Activated CD8-positive, alpha-beta T cell treated with anti-CD3 and anti-CD28 coated beads for 36 hours (primary cell): ENCODE results near the gene TST. TPM values are rescaled to one million over a fixed set of nuclear protein-coding genes. Genes with fewer than 3 reads are reported as not detected.

ENCODE experiments used
- ATAC-seq: fragments of 200-7000 bp; cut with Tn5 transposase; one replicate; pipeline ENCODE4 v1.10.0; 2021; ENCODE audit warnings: mild to moderate bottlenecking, moderate library complexity
- CTCF ChIA-PET: fragments of 350-600 bp; sonication (Branson Sonifier 250); formaldehyde crosslinking; loops from one replicate; lab custom pipeline; 2021; ENCODE audit warnings: antibody characterized with exemption; lab: Charles Lee
- POLR2A ChIA-PET: fragments of 350-600 bp; sonication (Branson Sonifier 250); formaldehyde crosslinking; loops from one replicate; lab custom pipeline; 2021; ENCODE audit warnings: antibody characterized with exemption; lab: Charles Lee
- DNase-seq: peaks from one replicate; pipeline ENCODE4 v3.0.0-alpha.2; 2020
- H3K27ac Mint-ChIP-seq: one replicate; pipeline ENCODE4 v1.8.0; 2021; ENCODE audit warnings: mild to moderate bottlenecking, mixed read lengths
- H3K27me3 Mint-ChIP-seq: one replicate; pipeline ENCODE4 v1.8.0; 2021; ENCODE audit warnings: mixed read lengths
- H3K36me3 Mint-ChIP-seq: one replicate; pipeline ENCODE4 v1.8.0; 2021; ENCODE audit warnings: low read depth, mixed read lengths
- H3K4me1 Mint-ChIP-seq: one replicate; pipeline ENCODE4 v1.8.0; 2021; ENCODE audit warnings: low read depth, mixed read lengths
- H3K4me3 Mint-ChIP-seq: one replicate; pipeline ENCODE4 v1.8.0; 2021; ENCODE audit warnings: mild to moderate bottlenecking, moderate library complexity, mixed read lengths
- H3K9me3 Mint-ChIP-seq: one replicate; pipeline ENCODE4 v1.8.0; 2021; ENCODE audit warnings: mixed read lengths
- CTCF ChIP-seq: fragments of 200-600 bp; IDR thresholded peaks from one replicate; pipeline ENCODE4 v1.8.0; 2022; ENCODE audit warnings: antibody characterized with exemption, mild to moderate bottlenecking
- intact Hi-C: fragments of 100-400 bp; cut with micrococcal nuclease; formaldehyde crosslinking; loops from one replicate; pipeline ENCODE4 v1.10.0; 2022
- total RNA-seq, 2 experiments: library from RNA; stranded (reverse); gene quantifications; one replicate each; pipeline ENCODE4 v1.2.3, GENCODE V29; 2021

Gene TST
- total RNA-seq, 2 experiments from 2014 or later = 1.2 to 1.8 TPM

DNA sequence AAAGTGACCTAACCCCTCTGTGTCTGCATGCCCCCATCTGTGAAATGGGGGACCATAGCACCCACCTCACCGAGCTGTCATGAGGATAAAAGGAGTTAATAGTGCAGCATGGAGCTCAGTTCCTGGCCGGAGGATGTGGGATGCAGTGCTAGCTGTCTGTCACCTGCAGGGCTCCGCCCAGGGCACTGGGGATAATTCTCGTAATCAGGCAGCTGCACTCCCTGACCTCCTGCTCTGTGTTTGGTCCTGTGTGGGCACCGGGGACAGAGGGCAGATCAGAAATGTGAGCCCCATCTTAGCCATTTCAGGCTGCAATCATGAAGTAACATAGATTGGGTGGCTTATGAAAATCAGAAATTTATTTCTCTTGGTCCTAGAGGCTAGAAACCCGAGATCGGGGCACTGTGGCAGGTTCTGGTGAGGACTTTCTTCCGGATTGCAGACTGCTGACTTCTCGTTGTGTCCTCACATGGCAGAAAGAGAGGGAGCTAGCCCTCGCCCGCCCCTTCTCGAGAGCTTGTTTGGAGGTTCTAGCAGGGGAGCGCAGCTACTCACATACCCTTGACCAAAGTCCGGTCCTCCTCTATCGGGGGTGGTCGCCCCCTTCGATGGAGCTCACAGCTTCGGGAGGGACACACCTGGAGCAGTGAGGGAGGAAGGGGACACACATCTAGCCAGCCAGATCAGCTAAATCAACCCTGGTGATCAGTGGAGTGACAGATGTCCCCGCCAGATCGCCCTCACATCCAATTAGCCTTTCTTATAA is 35.5 kb upstream of the TST start:
- CTCF ChIA-PET = interaction anchor here (0.6 to 2.0 kb wide), 7 partner anchors 9 to 401 kb away, joined by 3 to 16 read pairs (median 3); no protein-coding TSS in a partner anchor

DNA sequence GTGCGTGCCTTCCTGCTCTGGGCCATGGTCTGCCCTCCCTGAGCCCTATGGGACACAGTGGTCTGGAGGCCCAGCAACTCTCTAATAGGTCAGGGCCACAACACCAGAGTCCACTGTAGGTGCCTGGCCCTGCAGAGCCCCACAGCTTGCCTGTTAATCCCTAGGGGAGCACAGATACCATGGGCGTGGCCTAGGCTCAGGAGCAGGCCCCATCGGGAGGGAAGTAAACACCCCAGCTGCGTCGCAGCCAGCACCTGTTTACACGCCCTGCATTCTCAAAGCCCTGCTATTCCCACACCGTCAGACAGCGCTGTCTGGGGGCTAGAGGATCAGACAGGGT is 34.8 kb upstream of the TST start:
- ATAC-seq = no peak
- Mint-ChIP-seq H3K4me1 (peaks cover 14% of the 10 kb centered on the region), H3K4me3 (no peak overlapping the region), H3K27ac (no peak overlapping the region), H3K9me3 (no peaks in the 10 kb centered on the region), H3K27me3 (no peaks in the 10 kb centered on the region), H3K36me3 (peaks cover 7% of the 10 kb centered on the region)
- intact Hi-C loops = no loop called here
- DNase-seq = no peak
- CTCF ChIA-PET = interaction anchor here (1.2 to 1.9 kb wide), 2 partner anchors 8 to 9 kb away, joined by 3 to 16 read pairs; no protein-coding TSS in a partner anchor
- TF ChIP-seq CTCF = no peak
- POLR2A ChIA-PET = interaction anchor here (1.1 to 1.6 kb wide), 2 partner anchors 12 to 140 kb away, joined by 3 to 5 read pairs; no protein-coding TSS in a partner anchor

More for the DNA sequence above, 35.5 kb upstream of the TST start:
- peaks cover 14% of the 10 kb centered on the region for H3K4me1 Mint-ChIP-seq
- intact Hi-C loops = no loop called here
- no peaks in the 10 kb centered on the region for H3K9me3 Mint-ChIP-seq
- ATAC-seq (no peak), DNase-seq (no peak)
- peaks cover 7% of the 10 kb centered on the region for H3K36me3 Mint-ChIP-seq
- POLR2A ChIA-PET = interaction anchor here (1.1 to 1.6 kb wide), 3 partner anchors 11 to 139 kb away, joined by 3 to 5 read pairs (median 3); no protein-coding TSS in a partner anchor
- H3K27ac Mint-ChIP-seq = no peak overlapping the region
- no peak overlapping the region for H3K4me3 Mint-ChIP-seq
- TF ChIP-seq CTCF = no peak
- H3K27me3 Mint-ChIP-seq = no peaks in the 10 kb centered on the region

DNA sequence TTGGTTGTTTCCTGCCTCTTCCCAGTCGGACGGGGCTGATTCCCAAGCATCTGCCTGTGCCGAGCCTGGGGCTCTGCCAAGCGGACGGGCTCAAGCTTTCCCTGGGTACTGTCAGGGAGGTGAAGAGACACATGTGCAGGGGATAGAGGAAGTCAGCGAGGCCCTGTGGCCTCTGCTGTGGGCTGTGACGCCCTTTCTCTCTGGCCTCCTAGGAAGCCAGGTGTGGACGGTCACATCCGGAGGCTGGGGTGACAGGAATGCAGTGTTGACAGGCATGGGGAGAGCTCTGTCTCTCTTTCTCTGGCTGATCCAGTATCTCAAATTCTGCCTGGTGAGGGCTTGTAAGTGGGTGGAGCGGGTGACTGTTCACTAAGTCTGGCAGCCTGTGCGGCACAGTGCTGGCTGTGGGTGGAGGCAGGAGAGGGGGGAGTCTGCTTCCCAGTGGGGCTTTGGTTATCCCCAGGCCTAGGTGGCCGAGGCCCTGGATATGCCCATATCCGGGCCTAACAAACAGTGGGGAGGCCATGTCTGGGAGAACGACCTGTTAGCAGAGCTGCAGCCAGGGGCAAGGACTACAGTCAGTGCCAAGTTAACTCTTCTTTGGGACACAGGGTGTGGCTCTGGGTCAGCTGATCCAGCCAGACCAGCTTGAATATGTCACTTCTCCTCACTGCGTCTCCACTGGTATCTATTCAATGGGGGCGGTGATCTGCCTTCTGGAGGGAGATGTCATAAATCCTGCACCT is 34.2 kb upstream of the TST start:
- no peak overlapping the region for H3K27ac Mint-ChIP-seq
- DNase-seq (no peak), ATAC-seq (no peak)
- intact Hi-C loops = no loop called here
- TF ChIP-seq CTCF = no peak
- peak overlapping the region; percentile 79 for H3K4me3 Mint-ChIP-seq
- peaks cover 14% of the 10 kb centered on the region for H3K4me1 Mint-ChIP-seq
- H3K36me3 Mint-ChIP-seq = peaks cover 7% of the 10 kb centered on the region
- H3K27me3 Mint-ChIP-seq = no peaks in the 10 kb centered on the region
- ChIA-PET CTCF (interaction anchor here (1.2 kb wide), 1 partner anchor 8 kb away, joined by 3 read pairs; no protein-coding TSS in a partner anchor), POLR2A (interaction anchor here (1.0 to 1.6 kb wide), 3 partner anchors 13 to 124 kb away, joined by 3 to 7 read pairs (median 5); partner anchors contain the start of gene IL2RB)
- no peaks in the 10 kb centered on the region for H3K9me3 Mint-ChIP-seq

DNA sequence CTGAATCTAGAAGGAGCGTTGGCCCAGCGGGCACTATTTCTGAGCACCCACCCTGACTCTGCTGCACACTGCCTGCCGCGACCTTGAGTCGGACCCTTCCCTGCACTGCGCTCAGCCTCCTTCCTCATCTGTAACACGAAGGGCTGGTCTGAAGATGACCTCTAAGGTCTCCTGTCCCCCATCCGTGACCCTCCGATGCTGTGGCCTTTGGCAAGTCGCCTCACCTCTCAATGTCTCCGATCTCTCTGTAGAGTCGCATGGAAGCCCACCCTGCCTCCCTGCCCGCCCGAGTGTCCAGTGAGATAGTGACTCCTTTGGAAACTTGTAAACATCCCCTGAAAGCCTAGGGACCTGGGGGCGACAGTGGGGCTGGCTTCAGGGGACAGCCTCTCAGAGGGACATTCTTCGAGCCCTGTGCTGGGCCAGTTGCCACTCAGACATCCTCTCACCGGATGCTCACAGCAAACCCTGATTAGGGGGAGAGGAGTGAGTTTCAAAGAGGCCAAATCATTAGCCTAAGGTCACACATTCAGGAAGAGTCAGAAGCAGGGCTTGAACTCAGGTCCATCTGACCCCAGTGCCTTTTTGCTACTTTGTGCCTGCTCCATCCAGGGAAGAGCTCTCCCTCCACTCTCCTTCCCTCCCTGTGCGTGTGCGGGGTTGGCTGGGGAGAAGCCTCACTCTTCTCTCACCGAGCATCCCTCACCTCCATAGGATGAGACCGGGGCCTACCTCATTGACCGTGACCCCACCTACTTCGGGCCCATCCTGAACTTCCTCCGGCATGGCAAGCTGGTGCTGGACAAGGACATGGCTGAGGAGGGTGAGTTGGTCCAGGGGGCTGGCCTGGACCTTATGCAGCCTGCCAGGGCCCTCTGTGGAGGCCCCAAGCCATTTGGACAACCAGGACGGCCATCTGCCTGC is 33.4 kb upstream of the TST start:
- H3K27ac Mint-ChIP-seq = peak overlapping the region; percentile 31
- no peak for ATAC-seq
- peak overlapping the region; percentile 79 for H3K4me3 Mint-ChIP-seq
- no peaks in the 10 kb centered on the region for H3K27me3 Mint-ChIP-seq
- POLR2A ChIA-PET = interaction anchor here (0.8 to 1.6 kb wide), 10 partner anchors 8 to 125 kb away, joined by 3 to 7 read pairs (median 3); partner anchors contain the start of gene IL2RB
- no peak for TF ChIP-seq CTCF
- CTCF ChIA-PET = interaction anchor here (1.1 to 3.8 kb wide), 3 partner anchors 7 to 147 kb away, joined by 3 to 18 read pairs (median 3); no protein-coding TSS in a partner anchor
- no peak for DNase-seq
- H3K4me1 Mint-ChIP-seq = peaks cover 14% of the 10 kb centered on the region
- H3K9me3 Mint-ChIP-seq = no peaks in the 10 kb centered on the region
- intact Hi-C loops = no loop called here
- H3K36me3 Mint-ChIP-seq = peaks cover 5% of the 10 kb centered on the region
